GM12875 (cell line): ENCODE results near the gene ADRA2C.

Source experiments
- H3K4me3 ChIP-seq: one replicate; pipeline ENCODE4 v1.5.1; 2011; ENCODE audit warnings: low read depth, low read length, control low read depth
- TF ChIP-seq, protein P1 (sequence below): IDR thresholded peaks from 2 replicates; pipeline ENCODE4 v1.5.1; 2011; ENCODE audit warnings: low read depth, mild to moderate bottlenecking, control low read depth, inconsistent platforms, low read length, moderate library complexity, borderline replicate concordance; ENCODE audit not compliant: insufficient read depth

Gene ADRA2C

GRCh38 chr4:3766785-3767569, 792 bp downstream of the ADRA2C start:
- TF ChIP-seq, protein P1, sequence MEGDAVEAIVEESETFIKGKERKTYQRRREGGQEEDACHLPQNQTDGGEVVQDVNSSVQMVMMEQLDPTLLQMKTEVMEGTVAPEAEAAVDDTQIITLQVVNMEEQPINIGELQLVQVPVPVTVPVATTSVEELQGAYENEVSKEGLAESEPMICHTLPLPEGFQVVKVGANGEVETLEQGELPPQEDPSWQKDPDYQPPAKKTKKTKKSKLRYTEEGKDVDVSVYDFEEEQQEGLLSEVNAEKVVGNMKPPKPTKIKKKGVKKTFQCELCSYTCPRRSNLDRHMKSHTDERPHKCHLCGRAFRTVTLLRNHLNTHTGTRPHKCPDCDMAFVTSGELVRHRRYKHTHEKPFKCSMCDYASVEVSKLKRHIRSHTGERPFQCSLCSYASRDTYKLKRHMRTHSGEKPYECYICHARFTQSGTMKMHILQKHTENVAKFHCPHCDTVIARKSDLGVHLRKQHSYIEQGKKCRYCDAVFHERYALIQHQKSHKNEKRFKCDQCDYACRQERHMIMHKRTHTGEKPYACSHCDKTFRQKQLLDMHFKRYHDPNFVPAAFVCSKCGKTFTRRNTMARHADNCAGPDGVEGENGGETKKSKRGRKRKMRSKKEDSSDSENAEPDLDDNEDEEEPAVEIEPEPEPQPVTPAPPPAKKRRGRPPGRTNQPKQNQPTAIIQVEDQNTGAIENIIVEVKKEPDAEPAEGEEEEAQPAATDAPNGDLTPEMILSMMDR = no peak
- no peak overlapping the region for H3K4me3 ChIP-seq

DNA sequence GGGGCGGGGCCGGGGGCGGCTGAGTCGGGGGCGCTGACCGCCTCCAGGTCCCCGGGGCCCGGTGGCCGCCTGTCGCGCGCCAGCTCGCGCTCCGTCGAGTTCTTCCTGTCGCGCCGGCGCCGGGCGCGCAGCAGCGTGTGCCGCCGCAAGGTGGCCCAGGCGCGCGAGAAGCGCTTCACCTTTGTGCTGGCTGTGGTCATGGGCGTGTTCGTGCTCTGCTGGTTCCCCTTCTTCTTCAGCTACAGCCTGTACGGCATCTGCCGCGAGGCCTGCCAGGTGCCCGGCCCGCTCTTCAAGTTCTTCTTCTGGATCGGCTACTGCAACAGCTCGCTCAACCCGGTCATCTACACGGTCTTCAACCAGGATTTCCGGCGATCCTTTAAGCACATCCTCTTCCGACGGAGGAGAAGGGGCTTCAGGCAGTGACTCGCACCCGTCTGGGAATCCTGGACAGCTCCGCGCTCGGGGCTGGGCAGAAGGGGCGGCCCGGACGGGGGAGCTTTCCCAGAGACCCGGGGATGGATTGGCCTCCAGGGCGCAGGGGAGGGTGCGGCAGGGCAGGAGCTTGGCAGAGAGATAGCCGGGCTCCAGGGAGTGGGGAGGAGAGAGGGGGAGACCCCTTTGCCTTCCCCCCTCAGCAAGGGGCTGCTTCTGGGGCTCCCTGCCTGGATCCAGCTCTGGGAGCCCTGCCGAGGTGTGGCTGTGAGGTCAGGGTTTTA, 1.5 kb downstream of the ADRA2C start:
- TF ChIP-seq, protein P1 = no peak
- no peak overlapping the region for H3K4me3 ChIP-seq

DNA sequence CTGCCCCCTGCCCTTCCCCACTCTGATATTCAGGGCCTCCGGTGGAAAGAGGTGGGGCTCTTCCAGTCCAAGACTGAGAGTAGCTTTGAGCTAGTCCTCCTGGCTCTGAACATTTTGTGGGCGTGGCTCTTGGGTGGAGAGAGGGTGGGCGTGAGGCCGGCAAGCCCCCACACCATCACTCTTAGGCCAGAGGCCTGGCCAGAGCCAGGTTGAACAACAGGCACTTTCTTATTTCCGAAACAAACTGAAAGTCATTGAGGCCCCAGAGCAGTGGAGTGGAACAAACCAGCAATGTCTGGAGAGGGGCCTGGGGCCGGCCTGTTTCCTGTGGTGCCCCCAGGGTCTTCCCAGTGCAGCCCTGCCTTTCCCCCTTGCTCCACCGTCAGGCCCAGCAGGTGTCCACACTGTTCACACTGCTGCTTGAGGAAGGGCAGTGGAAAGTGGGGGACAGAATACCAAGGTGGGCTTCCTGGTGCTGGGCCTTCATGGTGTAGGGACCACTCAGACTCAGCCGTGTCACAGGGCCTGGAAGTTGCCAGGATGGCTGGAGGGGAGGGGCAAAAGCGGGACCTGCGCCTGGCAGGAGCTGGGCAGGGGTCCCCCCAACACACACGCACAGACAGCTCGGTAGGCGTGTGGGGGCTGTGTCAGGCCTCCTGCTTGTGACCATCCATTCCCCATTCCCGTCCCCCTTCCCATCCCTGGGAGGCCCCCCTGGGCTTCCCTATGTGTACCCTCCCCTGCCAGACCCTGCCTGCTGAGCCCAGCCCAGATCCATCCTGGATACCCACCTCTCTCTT, 2.9 kb downstream of the ADRA2C start:
- TF ChIP-seq, protein P1 = no peak
- H3K4me3 ChIP-seq = no peak overlapping the region

GRCh38 chr4:3769642-3770184, 3.5 kb downstream of the ADRA2C start:
- TF ChIP-seq, protein P1 = no peak
- no peak overlapping the region for H3K4me3 ChIP-seq

- TF ChIP-seq, protein P1 = no peak
- H3K4me3 ChIP-seq = no peak overlapping the region
These were observed 4.4 kb downstream of the ADRA2C start for GRCh38 chr4:3770323-3771163.

GRCh38 chr4:3771164-3771809, 5.1 kb downstream of the ADRA2C start:
- TF ChIP-seq, protein P1 = no peak
- H3K4me3 ChIP-seq = no peak overlapping the region
